DMS153 treated with DMSO at 0.1 percent for 48 hours (cell line): Measurements from ENCODE around the gene CXCR6.

Source experiments
- DNase-seq: peaks from one replicate; lab custom pipeline; 2025; ENCODE audit not compliant: unreplicated experiment; lab: John Stamatoyannopoulos, UW

Gene CXCR6

DNA sequence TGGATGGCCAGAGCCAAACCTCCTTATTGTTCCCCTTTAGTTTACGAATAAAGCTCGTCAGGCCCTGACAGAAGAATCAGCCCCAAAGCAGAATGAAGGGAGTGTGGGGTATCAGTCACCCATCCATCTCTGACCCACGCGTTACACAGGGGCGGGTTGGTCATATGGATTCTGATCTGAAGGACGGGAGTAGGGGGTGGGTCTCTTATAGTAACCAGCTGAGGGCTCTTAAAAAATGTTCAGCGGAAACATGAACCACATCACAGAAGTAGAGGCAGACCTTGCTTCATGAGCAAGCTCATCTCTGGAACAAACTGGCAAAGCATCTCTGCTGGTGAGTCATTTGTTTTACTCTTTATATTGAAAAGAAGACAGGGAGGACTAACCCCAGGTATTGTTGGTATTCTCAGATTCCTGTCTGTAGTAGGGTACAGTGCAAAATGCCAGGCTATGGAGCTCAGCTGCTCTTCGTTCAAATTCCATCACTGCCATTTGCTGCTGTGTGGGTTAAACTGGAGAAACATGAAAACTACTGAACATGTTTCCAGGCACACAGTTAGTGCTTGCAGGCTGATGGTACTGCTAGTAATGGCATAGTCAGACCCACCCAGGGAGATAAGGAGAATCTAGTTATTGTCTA is at the start of gene CXCR6:
Gene CXCR6 (plus strand): TSS at position 258 of the 640 bp plus-strand sequence. CDS start 3,018 bp downstream, outside the sequence.
- DNase-seq, result no peak

DNA sequence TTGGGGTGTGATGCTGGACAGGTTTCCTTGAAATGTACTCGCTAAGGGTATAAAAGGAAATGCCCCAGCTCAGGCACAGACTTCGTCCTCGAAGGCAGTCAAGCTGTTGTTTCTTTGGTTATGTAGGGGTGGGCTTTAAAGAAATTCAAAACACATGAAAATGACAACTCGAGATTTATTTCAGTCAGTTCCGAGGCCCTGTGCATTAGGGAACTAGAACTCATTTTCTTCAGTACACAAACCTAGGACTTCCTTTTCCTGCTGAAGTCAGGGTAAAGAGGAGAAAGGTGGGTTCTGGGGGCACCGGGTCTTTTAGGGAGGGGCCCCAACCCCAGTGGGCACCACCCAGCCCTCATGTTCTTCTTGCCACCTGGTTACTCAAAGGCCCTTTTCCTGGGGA is 49.2 kb upstream of the CXCR6 start:
- DNase-seq, result no peak

DNA sequence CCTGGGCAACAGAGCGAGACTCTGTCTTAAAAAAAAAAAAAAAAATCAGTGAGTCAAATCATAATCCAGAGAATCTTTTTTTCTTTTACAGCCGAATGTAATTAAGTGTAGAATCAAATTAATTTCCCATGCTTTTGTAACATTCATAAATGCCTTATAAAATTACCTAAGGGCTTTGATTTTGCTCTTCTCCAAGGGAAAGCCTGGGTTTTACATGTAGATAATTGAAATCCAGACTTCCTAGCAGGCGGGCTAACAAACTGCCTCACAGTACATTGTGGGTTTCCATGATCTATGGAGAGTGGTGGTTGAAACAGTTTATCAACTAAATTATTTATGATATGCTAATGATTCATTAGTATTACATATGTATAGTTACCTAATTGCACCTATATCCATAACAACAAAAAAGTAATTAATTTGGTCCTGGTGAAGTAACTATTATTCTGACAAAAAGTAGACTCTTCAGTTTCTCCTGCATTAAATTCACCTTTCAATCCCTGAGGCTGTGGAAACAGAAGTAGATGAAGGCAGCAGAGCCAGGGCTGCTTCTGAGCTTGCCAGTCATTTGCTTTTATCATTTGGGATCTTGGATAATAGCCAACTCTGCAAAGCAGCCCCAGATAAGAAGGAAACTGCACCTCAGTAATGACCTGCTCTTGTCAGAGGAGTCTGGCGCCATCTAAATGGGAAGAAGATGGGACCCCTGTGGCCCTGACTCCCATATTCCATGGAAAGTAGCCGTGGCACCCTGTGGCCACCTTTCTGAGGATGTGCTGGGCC is 47.4 kb upstream of the CXCR6 start:
- DNase-seq, result no peak

DNA sequence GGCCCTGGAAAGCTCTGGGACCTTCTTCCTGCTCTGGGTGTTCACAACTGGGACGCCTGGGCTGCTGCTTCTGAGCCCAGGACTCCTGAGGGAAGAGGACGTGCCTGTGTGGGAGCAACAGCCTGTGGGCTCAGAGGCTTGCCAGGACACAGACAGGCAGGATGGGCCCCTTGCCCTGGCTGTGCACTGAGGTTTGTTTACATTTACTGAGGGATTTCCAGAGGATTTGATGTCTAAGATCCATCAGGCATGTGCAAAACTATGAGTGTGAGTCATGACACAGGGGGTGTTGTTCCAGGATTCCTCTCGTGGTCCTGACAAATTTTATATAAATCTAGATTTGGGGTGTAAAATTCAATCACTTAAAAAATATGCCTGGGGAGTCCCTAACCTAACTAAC is 46.3 kb upstream of the CXCR6 start:
- DNase-seq, result no peak

DNA sequence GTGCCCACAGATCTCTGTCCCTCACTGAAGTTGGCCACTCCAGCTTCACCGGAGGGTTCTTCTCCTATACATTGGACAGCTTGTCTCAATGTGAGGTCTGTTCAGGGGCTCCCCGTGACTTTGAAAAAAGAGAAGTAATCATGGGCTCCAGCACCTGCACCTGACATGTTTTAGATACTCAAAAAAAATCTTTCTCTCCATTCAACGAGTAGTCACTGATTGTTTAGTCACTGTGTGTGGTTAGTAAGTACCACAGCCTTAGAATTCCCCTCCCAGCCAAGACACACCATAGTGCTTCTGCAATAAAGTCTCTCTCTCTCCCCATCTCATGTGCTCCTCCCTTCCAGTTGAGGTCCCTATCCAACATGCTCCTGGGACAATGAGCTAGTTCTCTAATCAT is 38.3 kb upstream of the CXCR6 start:
- DNase-seq, result no peak

DNA sequence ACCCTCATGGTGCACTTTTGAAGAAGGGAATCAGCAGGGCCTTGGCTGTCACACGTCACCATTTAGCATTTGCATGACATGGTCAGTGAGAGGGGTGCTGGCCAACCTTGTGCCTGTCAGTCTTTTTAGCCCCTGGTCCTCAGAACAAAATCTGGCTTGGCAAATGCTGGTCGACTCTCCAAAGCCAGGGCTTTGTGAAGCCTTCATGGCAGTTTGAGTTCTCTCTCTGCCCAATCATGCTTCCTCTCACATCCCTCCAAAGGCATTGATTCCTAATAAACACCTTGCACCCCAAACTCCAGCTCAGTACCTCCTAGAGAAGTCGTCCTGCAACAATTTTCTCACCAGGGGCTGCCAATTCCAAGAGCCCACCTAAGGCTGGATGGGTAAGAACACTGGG is 37.5 kb upstream of the CXCR6 start:
- DNase-seq, result no peak

DNA sequence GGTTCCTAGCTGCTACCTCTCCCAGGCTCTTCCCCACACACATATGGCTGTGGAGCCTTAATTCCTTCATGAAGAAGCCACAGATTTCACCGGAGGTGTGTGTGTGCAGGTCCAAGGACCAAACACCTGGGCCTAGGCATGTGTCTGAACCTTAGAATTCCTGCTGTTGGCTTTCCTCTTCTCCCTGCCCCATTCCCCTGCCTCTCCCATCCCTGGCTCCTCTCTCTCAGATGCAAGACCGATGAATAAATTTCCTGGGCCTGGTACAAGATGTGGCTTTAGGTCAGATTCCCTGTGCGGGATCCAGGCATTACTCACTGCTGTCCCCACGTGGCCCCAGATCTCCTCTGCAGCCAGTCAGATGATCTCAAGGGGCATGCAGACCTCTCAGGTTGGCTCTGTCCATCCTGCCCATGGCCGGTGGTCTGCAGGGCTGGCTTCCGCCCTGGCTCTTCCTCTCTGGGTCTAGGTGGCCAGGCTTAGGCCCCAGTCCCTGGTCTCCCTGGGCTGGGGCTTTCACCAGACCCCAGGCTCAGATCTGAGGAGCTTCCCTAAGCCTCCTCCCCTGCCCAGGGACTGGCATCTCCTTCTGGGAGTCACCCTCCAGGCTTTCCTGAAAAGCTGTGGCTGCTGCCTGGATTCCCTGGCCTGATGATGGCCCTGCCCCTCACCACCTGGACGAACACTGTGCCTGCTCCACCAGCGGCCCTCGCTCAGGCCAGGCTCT is 36.4 kb upstream of the CXCR6 start:
- no peak for DNase-seq

DNA sequence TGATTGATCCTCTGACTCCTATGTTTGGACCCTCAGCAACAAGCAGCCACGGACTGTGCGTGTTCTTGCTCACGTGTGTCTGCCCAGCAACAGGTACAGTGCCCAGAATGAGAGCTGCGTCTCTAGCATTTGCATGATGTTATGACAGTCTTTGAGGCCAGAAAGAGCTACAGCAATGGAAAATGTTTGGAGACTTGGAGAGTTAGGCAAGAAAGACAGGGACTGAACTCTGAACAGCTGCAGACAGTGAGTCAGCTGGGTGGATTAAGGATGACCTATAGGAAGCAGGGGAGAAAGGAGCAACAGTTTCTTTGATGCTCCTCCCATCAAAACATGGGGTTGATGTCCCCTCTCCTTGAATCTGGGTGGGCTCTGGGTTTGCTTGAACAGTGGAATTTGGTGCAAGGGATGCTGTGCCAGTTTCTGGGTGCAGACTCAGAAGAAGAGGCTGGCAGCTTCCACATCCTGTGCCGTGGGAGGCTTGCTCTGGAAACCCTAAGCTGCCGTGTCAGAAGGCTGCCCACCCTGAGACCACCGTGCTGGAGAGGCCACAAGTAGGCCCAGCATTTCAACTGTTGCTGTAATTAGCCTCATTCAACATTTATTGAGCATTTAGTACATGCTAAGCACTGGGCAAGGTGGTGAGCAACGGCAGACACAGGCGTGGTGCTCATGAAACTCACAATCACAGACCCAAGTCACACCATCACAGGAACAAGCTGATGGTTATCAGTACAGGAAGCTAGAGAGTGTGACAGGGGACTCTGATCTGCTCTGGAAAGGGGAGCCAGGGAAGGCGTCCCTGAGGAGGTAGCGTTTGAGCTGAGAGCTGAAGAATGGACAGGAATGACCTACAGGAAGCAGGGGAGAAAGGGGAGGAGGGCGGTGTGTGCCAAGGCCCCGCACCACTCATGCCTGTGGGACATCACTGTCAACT is 35.2 kb upstream of the CXCR6 start:
- DNase-seq, result no peak

DNA sequence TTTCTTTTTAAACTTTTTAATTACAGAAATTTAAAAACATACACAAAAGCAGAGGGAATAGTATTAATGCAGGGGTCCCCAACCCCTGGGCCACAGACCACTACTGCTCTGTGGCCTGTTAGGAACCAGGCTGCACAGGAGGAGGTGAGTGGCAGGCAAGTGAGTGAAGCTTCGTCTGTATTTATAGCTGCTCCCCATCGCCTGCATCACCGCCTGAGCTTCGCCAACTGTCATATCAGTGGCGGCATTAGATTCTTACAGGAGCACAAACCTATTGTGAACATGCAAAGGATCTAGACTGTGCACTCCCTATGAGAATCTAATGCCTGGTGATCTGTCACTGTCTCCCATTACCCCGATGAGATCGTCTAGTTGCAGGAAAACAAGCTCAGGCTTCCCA is 34.5 kb upstream of the CXCR6 start:
- no peak for DNase-seq

DNA sequence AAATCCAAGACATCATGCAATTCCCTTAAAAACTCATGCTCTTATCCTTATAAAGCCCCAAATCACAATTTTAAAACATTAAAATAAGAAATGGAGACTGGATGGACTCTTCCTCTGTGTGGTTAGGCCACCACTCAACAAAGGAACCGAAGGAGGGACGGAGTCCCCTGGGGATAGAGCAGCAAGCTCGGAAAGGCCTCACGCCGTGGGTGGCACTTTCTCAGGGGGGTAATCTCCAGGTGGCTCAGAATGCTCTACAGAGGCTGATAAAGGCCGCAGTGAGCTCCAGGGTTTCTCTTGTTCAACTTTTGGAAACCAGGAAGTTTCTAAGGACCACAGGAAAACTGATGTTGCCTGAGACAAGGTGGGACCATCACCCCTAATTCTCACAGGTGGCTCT is 33.7 kb upstream of the CXCR6 start:
- DNase-seq, result no peak

DNA sequence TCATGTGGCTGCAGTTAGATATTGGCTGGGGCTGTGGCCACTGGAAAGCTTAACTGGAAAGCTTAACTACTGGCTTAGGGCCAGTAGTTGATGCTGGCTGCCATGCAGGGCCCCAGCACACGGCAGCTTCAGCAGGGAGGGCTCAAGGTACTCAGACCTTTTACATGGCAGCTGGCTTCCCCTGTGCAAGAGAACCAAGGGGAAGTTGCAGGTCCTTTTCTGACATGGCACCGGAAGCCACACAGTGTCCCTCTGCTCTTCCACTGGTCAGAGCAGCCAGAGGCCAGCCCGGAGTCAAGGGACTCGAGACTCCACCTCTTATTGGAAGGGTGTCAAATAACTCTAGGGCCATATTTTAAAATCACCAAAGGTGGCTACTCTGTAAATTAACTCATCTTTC is 32.4 kb upstream of the CXCR6 start:
- no peak for DNase-seq

DNA sequence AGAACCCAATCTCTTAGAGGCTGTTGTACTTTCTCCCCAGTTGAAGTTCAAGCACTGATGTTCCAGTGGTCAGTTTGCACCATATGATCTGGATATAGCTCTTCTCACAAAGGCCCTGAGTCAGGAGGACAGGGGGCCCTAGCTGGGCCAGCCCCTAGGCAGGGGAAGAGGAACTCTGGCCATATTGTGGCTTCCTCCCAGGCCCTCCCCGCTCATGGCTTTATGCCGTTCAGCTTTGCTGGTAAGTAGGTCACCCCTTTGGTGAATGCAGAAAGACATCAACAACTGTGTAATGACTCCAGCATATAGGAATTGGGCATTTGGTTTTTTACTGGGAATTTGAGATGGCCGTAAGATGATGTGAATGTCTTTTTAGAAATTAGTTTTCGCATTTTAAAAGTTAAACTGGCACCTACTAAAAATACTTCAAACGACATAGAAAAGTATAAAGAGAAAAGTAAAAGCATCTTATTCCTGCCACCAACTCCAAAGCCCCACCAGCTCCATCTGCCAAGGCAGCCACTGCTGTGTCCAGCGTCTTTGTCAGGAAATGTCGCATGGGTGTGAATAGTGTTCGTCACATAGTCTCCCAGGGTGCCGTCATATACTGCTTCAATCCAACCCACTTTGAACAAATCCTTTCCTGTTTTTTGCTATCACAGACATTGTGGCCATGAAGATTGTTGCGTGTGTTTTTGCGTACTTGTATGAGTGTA is 31.6 kb upstream of the CXCR6 start:
- no peak for DNase-seq

DNA sequence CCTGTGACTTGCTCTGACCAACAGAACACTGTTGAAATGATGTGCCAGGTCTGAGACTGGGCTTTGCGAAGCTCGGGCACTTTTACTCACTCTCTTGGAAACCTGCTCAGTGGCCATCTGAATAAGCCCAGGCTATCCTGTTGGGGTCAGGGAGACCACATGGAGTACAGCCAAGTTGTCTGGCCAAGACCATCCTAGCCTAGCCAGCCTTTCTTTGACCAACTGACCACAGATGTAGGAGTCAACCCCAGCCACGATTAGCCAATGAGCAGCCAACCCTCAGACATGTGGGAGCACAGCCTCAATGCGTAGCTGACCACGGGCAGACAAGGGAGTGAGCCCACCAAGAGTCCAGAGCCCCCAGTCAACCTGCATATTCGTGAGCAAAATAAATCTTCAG is 30.8 kb upstream of the CXCR6 start:
- DNase-seq, result no peak

DNA sequence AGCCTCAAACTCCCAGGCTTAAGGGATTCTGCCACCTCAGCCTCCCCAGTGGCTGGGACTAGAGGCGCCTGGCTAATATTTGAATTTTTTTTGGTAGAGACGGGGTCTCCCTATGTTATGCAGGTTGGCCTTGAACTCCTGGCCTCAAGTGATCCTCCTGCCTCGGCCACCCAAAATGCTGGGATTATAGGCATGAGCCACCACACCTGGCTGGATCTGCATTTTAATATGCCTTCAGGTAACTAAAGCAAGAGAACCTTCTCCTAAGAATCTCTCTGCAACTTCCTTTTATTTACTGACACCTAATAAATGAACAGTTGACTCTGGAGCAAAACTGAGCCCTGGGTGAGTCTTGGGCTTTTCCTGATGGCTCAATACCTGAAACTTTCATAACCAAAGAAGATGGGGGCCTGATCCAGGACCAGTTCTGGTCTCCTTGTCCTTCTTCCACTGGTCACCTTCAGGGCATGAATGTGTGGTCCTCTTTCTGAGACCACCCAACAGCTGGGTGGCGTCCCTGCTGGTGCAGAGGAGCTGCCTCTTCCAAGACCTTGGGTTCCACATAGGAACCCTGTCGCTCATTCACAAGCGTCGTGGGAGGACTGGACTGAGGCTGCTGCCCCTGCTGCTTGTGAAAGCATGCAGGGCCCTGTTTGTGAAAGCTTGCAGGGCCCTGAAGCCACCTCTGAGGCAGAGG is 28.8 kb upstream of the CXCR6 start:
- no peak for DNase-seq

DNA sequence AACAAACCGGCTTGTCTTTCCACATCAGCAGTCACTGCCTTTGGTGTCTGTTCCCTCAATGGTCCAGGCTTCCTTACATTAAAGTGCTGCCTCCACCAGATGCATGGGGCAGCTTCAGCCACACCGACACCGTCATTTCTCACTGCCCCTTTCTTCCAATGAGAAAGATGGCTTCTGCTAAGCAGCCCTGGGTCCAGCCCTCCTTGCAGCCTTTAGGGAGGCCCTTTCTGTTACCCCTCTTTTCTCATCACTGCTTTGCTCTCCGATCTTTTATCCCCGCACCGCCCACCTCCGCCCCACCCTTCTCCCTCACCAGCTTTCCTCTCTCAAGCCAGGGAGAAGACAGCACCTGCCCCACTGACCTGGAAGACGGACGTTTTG is 28.2 kb upstream of the CXCR6 start:
- no peak for DNase-seq

DNA sequence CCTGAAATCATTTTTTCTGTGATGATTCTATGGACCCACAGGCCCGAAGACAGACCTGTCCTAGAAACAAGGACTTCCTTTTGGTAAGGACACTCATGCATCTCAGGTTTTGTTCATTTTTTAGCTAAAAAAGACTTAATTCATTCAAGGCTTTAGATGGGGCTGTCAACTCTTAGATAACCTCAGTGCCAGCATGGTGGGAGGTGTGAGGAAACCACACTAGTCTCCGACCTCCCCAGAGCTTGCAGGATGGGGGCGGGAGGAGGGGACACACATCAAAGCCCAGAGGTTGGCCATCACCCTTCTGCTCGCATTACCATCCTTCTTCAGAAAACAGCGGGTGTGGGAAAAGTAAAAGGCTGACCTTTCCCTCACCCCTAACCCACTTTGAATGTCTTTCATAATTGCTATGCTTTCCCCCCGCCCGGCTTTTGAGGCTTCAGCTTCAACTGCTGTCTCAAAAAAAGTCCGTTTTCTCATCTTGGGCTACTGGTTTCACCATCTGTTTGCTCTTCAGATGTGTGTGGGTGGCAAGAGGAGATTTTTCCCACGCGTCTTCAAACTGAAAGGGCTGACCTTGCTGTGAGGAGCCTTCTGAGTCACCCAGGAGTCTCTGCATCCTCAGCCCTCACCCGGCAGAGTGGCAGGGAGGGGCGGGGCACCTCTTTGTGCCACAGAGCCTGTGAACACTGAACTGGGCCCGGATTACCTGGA is 27.6 kb upstream of the CXCR6 start:
- no peak for DNase-seq

DNA sequence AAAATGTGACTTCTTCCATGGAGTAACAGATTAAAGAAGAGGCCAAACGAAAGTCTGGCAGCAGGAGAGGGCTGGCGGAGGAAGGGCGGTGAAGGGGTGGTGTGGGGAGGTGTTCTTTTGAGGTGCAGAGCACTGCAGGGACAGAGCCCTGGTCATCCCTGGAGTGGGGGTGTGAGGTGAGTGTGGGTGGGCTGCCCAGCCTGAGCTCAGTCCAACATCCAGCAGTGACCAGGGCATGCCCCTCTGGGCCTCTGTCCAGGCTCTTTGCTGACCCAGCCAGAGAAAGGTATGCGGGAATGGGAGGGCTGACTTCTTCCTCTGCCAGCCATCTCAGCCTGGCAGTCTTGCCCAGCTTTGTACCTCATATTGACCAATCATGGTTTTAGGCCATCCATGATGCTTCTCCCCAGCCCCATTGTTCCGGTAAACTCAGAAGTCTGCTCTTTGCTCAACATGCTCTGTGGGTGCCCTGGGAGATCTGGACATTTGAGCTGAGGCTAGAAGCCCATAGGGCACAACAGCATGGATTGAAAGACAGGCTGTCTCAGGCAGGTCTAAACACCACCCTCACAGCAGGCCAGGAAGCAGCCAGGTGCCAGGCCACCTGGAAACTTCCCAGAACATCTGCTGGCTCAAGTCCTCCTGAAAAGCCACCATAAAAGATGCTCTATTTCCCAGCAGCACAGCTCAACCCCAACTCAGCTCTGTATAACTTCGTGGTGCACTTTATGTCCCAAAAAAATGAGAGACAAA is 25.9 kb upstream of the CXCR6 start:
- DNase-seq, result no peak
